Large intestine (tissue), 3 donors: ENCODE data around the gene ZNF674. TPM values are rescaled to one million over a fixed set of nuclear protein-coding genes. Genes with fewer than 3 reads are reported as not detected.
A peak's percentile ranks its signal among the peaks of the same experiment; 100 is the strongest.
"Not testable (repeated sequence)": the region's sequence is repeated elsewhere in the genome, so short reads cannot be mapped to it uniquely, and the experiment has no call there.

Experiments
- DNase-seq, 2 donors: peaks; one replicate each; pipeline versions ENCODE4 v3.0.0 to v3.0.0-alpha.2; 2013
- H3K27ac ChIP-seq: one replicate; pipeline ENCODE4 v1.5.1; 2013; ENCODE audit warnings: low read length
- H3K27me3 ChIP-seq: 2 replicates; pipeline ENCODE4 v1.6.1; 2013; ENCODE audit warnings: low read length; ENCODE audit not compliant: control insufficient read depth, insufficient read depth
- H3K36me3 ChIP-seq: 2 replicates; pipeline ENCODE4 v1.6.1; 2013; ENCODE audit warnings: low read length; ENCODE audit not compliant: control insufficient read depth, insufficient read depth
- H3K4me1 ChIP-seq: one replicate; pipeline ENCODE4 v1.6.1; 2013; ENCODE audit warnings: low read length; ENCODE audit not compliant: control insufficient read depth, insufficient read depth
- H3K4me3 ChIP-seq: one replicate; pipeline ENCODE4 v1.5.1; 2013; ENCODE audit warnings: low read length
- H3K9me3 ChIP-seq: one replicate; pipeline ENCODE4 v1.6.1; 2013; ENCODE audit warnings: mild to moderate bottlenecking, low read depth, low read length, moderate library complexity; ENCODE audit not compliant: control insufficient read depth
- WGBS: methylation state at CpG from one replicate; pipeline ENCODE4 v1.1.5; 2013; ENCODE audit warnings: low lambda C conversion rate; ENCODE audit not compliant: insufficient coverage; 5-methylcytosine and 5-hydroxymethylcytosine counted together
- polyA plus RNA-seq: library from polyadenylated mRNA; unstranded; fragments of 120-200 nt; gene quantifications from one replicate; pipeline ENCODE4 v1.2.1, GENCODE V29; 2013

ZNF674 gene
- polyA plus RNA-seq, 1 donor: 3.9 TPM

DNA sequence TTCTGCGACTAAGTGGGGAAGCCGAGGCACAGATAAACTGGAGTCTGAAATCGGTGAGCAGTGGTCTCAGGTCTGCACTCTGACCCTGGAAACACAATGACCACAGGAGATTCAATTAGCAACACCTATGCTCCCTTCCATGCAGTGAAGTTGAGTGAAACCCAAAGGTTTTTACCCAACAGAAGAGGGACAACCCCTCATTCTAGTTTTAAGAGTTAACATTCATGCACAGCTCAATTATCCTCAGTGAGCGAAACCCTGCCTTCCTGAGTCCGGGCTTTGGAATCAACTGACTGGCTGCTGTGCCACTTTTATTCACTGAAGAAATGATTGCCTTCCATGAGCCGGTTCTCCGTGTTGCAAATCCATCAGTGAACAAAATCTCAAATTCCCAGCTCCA lies 694 bp downstream of the ZNF674 start:
- peak overlapping the region; percentile 91 for H3K4me3 ChIP-seq
- H3K36me3 ChIP-seq, H3K27me3 ChIP-seq, H3K9me3 ChIP-seq, DNase-seq, H3K4me1 ChIP-seq: not testable (repeated sequence)
- peak overlapping the region; percentile 86 for H3K27ac ChIP-seq
- no CpG with 5 or more reads among the region's 7 CpGs for WGBS

- H3K4me1 ChIP-seq: no peaks in the 10 kb centered on the region
- H3K27me3 ChIP-seq: no peaks in the 10 kb centered on the region
- no peak overlapping the region for H3K4me3 ChIP-seq
- no peak overlapping the region for H3K27ac ChIP-seq
- DNase-seq: no peak
- no peaks in the 10 kb centered on the region for H3K9me3 ChIP-seq
- no CpG with 5 or more reads among the region's 2 CpGs for WGBS
- no peaks in the 10 kb centered on the region for H3K36me3 ChIP-seq
Measured at GRCh38 chrX:46543441-46543840, 1.8 kb downstream of the ZNF674 start.

DNA sequence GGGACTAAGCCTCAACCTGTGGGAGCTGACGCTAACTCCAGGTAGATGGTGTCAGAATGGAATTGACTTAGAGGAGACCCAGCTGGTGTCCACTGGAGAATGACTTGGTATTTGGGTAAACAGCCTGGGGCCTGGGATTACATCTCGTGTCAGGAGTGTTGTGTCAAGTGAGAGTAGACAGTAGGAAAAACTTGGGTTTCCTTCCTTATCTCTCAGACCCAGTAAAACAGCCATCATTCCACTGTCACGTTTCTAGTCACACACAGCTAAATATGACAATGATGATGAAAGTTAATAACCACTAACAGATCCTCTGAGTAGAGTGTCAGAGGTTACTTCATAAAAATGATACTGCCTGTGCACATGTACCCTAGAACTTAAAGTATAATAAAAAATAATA lies 13.8 kb downstream of the ZNF674 start:
- no peak overlapping the region for H3K27ac ChIP-seq
- no peaks in the 10 kb centered on the region for H3K4me1 ChIP-seq
- no peak for DNase-seq
- H3K9me3 ChIP-seq: no peaks in the 10 kb centered on the region
- H3K27me3 ChIP-seq: no peaks in the 10 kb centered on the region
- no CpG with 5 or more reads among the region's 3 CpGs for WGBS
- H3K4me3 ChIP-seq: no peak overlapping the region
- no peaks in the 10 kb centered on the region for H3K36me3 ChIP-seq

- not testable (repeated sequence) for H3K9me3 ChIP-seq, H3K27me3 ChIP-seq, H3K36me3 ChIP-seq, DNase-seq, H3K4me1 ChIP-seq, H3K4me3 ChIP-seq, H3K27ac ChIP-seq
- WGBS: no CpG with 5 or more reads among the region's 1 CpG
Measured at GRCh38 chrX:46530404-46530908, 14.8 kb downstream of the ZNF674 start.

GRCh38 chrX:46529740-46530403 lies 15.3 kb downstream of the ZNF674 start:
- no CpG with 5 or more reads among the region's 12 CpGs for WGBS
- H3K27me3 ChIP-seq, H3K4me3 ChIP-seq, H3K36me3 ChIP-seq, H3K9me3 ChIP-seq, DNase-seq, H3K27ac ChIP-seq, H3K4me1 ChIP-seq: not testable (repeated sequence)

- no CpG with 5 or more reads among the region's 6 CpGs for WGBS
Measured at GRCh38 chrX:46528640-46529039, 16.6 kb downstream of the ZNF674 start.

DNA sequence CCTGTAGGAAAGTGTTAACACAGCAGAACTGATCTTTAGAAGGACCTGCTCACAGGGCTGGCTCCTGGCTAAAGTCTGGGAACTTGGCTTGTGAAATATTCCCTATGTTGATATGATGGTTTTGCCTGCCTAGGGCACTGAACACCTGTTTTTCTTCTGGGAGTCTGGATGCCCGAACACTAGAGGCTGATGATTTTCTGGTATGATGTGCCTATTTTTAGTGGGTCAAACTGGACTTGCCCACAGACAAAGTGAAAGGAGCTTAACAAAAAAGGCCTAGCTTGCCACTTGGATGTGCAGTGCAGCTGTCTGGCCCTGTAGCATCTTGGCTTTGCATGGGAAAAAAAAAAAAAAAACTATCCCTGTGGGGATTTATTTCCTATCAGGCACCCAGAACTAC lies 39.1 kb downstream of the ZNF674 start:
- no peak for DNase-seq
- H3K9me3 ChIP-seq: peaks cover 6% of the 10 kb centered on the region
- no CpG with 5 or more reads among the region's 1 CpG for WGBS
- no peak overlapping the region for H3K4me3 ChIP-seq
- H3K4me1 ChIP-seq: no peaks in the 10 kb centered on the region
- no peaks in the 10 kb centered on the region for H3K27me3 ChIP-seq
- H3K27ac ChIP-seq: no peak overlapping the region
- no peaks in the 10 kb centered on the region for H3K36me3 ChIP-seq

More at GRCh38 chrX:46528640-46529039, 16.6 kb downstream of the ZNF674 start:
- H3K36me3 ChIP-seq, DNase-seq, H3K27ac ChIP-seq, H3K4me3 ChIP-seq, H3K27me3 ChIP-seq, H3K4me1 ChIP-seq, H3K9me3 ChIP-seq: not testable (repeated sequence)

DNA sequence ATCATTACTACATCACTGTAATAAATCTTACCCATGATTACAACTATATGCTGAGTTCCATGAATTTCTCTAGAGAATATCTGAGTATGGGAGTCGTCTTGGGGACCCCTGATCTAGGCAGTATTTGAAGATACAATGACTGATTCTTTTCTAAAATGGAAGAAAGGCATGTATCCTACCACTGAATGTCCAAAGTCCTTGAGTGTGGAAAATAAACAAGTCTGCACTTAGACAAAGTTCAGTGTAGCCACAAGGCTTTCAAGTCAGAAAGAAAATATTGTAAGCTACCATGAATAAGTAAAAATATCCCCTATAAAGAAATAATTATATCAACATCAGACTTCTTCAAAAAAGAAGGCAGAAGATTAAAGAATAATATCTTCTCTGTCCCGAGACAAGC lies 42.4 kb downstream of the ZNF674 start:
- no peak overlapping the region for H3K4me3 ChIP-seq
- no peaks in the 10 kb centered on the region for H3K36me3 ChIP-seq
- no peak for DNase-seq
- WGBS: no CpG with 5 or more reads among the region's 2 CpGs
- no peak overlapping the region for H3K27ac ChIP-seq
- no peaks in the 10 kb centered on the region for H3K27me3 ChIP-seq
- H3K4me1 ChIP-seq: no peaks in the 10 kb centered on the region
- peaks cover 6% of the 10 kb centered on the region for H3K9me3 ChIP-seq

DNA sequence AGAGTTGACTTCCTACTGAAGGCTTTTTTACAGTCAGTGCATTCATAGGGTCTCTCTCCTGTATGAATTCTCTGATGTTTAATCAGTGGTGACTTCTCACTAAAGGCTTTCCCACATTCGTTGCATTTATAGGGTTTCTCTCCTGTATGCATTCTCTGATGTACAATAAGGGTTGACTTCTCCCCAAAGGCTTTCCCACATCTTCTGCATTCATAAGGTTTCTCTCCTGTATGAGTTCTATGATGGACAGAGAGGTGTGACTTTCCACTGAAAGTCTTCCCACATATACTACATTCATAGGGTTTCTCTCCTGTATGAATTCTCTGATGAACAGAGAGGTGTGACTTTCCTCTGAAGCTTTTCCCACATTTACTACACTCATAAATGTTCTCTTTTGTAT lies 45.2 kb downstream of the ZNF674 start:
- H3K27ac ChIP-seq: no peak overlapping the region
- H3K4me3 ChIP-seq: no peak overlapping the region
- no CpG with 5 or more reads among the region's 1 CpG for WGBS
- H3K27me3 ChIP-seq: no peaks in the 10 kb centered on the region
- no peaks in the 10 kb centered on the region for H3K36me3 ChIP-seq
- no peaks in the 10 kb centered on the region for H3K4me1 ChIP-seq
- no peak for DNase-seq
- H3K9me3 ChIP-seq: peaks cover 3% of the 10 kb centered on the region

GRCh38 chrX:46488712-46489111 lies 56.5 kb downstream of the ZNF674 start:
- no peak overlapping the region for H3K27ac ChIP-seq
- no peak for DNase-seq
- peaks cover 4% of the 10 kb centered on the region for H3K9me3 ChIP-seq
- H3K27me3 ChIP-seq: no peaks in the 10 kb centered on the region
- no peak overlapping the region for H3K4me3 ChIP-seq
- 67% methylated on average over 3 of the region's 10 CpGs for WGBS
- H3K4me1 ChIP-seq: no peaks in the 10 kb centered on the region
- no peaks in the 10 kb centered on the region for H3K36me3 ChIP-seq

DNA sequence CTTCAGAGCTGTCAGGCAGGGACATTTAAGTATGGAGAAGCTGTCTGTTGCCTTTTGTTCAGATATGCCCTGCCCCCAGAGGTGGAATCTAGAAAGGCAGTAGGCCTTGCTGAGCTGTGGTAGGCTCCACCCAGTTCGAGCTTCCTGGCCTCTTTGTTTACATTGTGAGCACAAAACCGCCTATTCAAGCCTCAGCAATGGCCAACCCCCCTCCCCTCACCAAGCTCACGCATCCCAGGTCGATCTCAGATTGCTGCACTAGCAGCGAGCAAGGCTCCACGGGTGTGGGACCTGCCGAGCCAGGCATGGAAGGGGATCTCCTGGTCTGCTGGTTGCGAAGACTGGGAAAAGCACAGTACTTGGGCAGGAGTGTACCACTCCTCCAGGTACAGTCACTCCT lies 59.3 kb downstream of the ZNF674 start:
- Histone ChIP-seq H3K4me1 (no peaks in the 10 kb centered on the region), H3K27me3 (no peaks in the 10 kb centered on the region), H3K4me3 (no peak overlapping the region), H3K9me3 (peaks cover 4% of the 10 kb centered on the region), H3K27ac (no peak overlapping the region), H3K36me3 (no peaks in the 10 kb centered on the region)
- WGBS: no CpG with 5 or more reads among the region's 8 CpGs
- no peak for DNase-seq
